Amygdala (tissue), 56 donors: Measurements from ENCODE around the gene RPS6KB2.
"Not testable (repeated sequence)": the region's sequence is repeated elsewhere in the genome, so short reads cannot be mapped to it uniquely, and the experiment has no call there.

Source experiments
- DNase-seq, 56 donors: peaks; one replicate each; lab custom pipeline; 2025; lab: John Stamatoyannopoulos, UW

Gene RPS6KB2

GRCh38 chr11:67458266-67458665 lies 30.0 kb downstream of the RPS6KB2 start:
- DNase-seq = no peak

GRCh38 chr11:67463186-67463585 lies 34.9 kb downstream of the RPS6KB2 start:
- no peak for DNase-seq

GRCh38 chr11:67463680-67464410 lies 35.6 kb downstream of the RPS6KB2 start:
- DNase-seq = peak in 14 of 56 donors; percentile 18 to 55 (median 34)

- DNase-seq = peak in 51 of 56 donors; percentile 11 to 89 (median 60)
Observed at GRCh38 chr11:67464411-67465188, 36.3 kb downstream of the RPS6KB2 start.

- no peak for DNase-seq
Observed at GRCh38 chr11:67465189-67465510, 36.9 kb downstream of the RPS6KB2 start.

- not testable (repeated sequence) for DNase-seq
Observed at GRCh38 chr11:67465530-67465929, 37.2 kb downstream of the RPS6KB2 start.

GRCh38 chr11:67466367-67466766 lies 38.1 kb downstream of the RPS6KB2 start:
- peak in 10 of 56 donors; percentile 16 to 37 (median 30) for DNase-seq

- no peak for DNase-seq
Observed at GRCh38 chr11:67466962-67467771, 38.9 kb downstream of the RPS6KB2 start.

GRCh38 chr11:67468056-67468455 lies 39.8 kb downstream of the RPS6KB2 start:
- peak in 2 of 56 donors; percentile 21 to 28 for DNase-seq

GRCh38 chr11:67468456-67468758 lies 40.1 kb downstream of the RPS6KB2 start:
- DNase-seq = no peak

GRCh38 chr11:67468759-67469507 lies 40.6 kb downstream of the RPS6KB2 start, which contains the start of gene TMEM134:
Gene TMEM134 (minus strand): TSS chr11:67469251. CDS start chr11:67469192, 59 bp downstream.
- DNase-seq = peak in 55 of 56 donors; percentile 50 to 96 (median 88)

- DNase-seq = no peak
Observed at GRCh38 chr11:67469508-67469811, 41.2 kb downstream of the RPS6KB2 start.

GRCh38 chr11:67470337-67471002 lies 42.2 kb downstream of the RPS6KB2 start:
- no peak for DNase-seq

- DNase-seq = no peak
Observed at GRCh38 chr11:67472882-67473281, 44.6 kb downstream of the RPS6KB2 start.

- not testable (repeated sequence) for DNase-seq
Observed at GRCh38 chr11:67476692-67477091, 48.4 kb downstream of the RPS6KB2 start.

- not testable (repeated sequence) for DNase-seq
Observed at GRCh38 chr11:67477344-67478050, 49.2 kb downstream of the RPS6KB2 start.

GRCh38 chr11:67482275-67482826 lies 54.1 kb downstream of the RPS6KB2 start:
- no peak for DNase-seq

GRCh38 chr11:67482827-67483798 lies 54.8 kb downstream of the RPS6KB2 start, which contains the start of gene AIP:
Gene AIP (plus strand): TSS chr11:67483026. CDS start chr11:67483159, 133 bp downstream.
- DNase-seq = peak; percentile 86 to 100 (median 95)
